ENCODE data around the gene BCL3.

The BCL3 gene

GRCh38 chr19:44723299-44723951, 25.1 kb upstream of the BCL3 start:
- no peak for DNase-seq (ENCODE audit: extremely low read depth, low read depth)
- no peak for TF ChIP-seq CTCF (IDR thresholded peaks at IDR 0.05; ENCODE audit: low read depth, low read length)

- no peak for DNase-seq (ENCODE audit: extremely low read depth, low read depth)
- TF ChIP-seq CTCF (IDR thresholded peaks at IDR 0.05; ENCODE audit: low read depth, low read length), result no peak; the same call in none of the 2 replicates
Observed at GRCh38 chr19:44723952-44724319, 24.6 kb upstream of the BCL3 start.

- no peak for TF ChIP-seq CTCF (IDR thresholded peaks at IDR 0.05; ENCODE audit: low read depth, low read length)
- no peak for DNase-seq (ENCODE audit: extremely low read depth, low read depth)
Observed at GRCh38 chr19:44725251-44725650, 23.3 kb upstream of the BCL3 start.

GRCh38 chr19:44725684-44726083, 22.8 kb upstream of the BCL3 start:
- TF ChIP-seq CTCF (IDR thresholded peaks at IDR 0.05; ENCODE audit: low read depth, low read length), result no peak
- DNase-seq (ENCODE audit: extremely low read depth, low read depth), result no peak

- no peak for DNase-seq (ENCODE audit: extremely low read depth, low read depth)
- TF ChIP-seq CTCF (IDR thresholded peaks at IDR 0.05; ENCODE audit: low read depth, low read length), result no peak
Observed at GRCh38 chr19:44726465-44726864, 22.0 kb upstream of the BCL3 start.

- no peak for TF ChIP-seq CTCF (IDR thresholded peaks at IDR 0.05; ENCODE audit: low read depth, low read length)
- no peak for DNase-seq (ENCODE audit: extremely low read depth, low read depth)
Observed at GRCh38 chr19:44728178-44728577, 20.3 kb upstream of the BCL3 start.

- no peak for DNase-seq (ENCODE audit: extremely low read depth, low read depth)
- TF ChIP-seq CTCF (IDR thresholded peaks at IDR 0.05; ENCODE audit: low read depth, low read length), result no peak
Observed at GRCh38 chr19:44729516-44730033, 18.9 kb upstream of the BCL3 start.
